HUES64 (cell line): ENCODE data around the gene DENND11. TPM values are rescaled to one million over a fixed set of nuclear protein-coding genes. Genes with fewer than 3 reads are reported as not detected.

Experiments used
- H3K27ac ChIP-seq: 2 replicates; pipeline ENCODE4 v1.7.0; 2013; ENCODE audit warnings: low read depth, low read length, inconsistent platforms
- H3K27me3 ChIP-seq: 2 replicates; pipeline ENCODE4 v1.6.1; 2013; ENCODE audit warnings: mild to moderate bottlenecking, low read length; ENCODE audit not compliant: insufficient read depth
- H3K36me3 ChIP-seq: 2 replicates; pipeline ENCODE4 v1.6.1; 2013; ENCODE audit warnings: mild to moderate bottlenecking, low read length; ENCODE audit not compliant: insufficient read depth
- H3K4me1 ChIP-seq: 2 replicates; pipeline ENCODE4 v1.6.1; 2013; ENCODE audit warnings: mild to moderate bottlenecking, low read length, moderate library complexity; ENCODE audit not compliant: insufficient read depth
- H3K4me3 ChIP-seq: 2 replicates; pipeline ENCODE4 v1.5.1; 2013; ENCODE audit warnings: mild to moderate bottlenecking, low read length, moderate library complexity
- H3K9ac ChIP-seq: 2 replicates; pipeline ENCODE4 v1.6.1; 2013; ENCODE audit warnings: mild to moderate bottlenecking, low read depth, low read length
- H3K9me3 ChIP-seq: 2 replicates; pipeline ENCODE4 v1.6.1; 2013; ENCODE audit warnings: low read depth, low read length; ENCODE audit not compliant: insufficient read depth
- WGBS: fragments of 150-250, 120-280 bp; methylation state at CpG from one replicate; pipeline ENCODE4 v1.1.7; 2013; ENCODE audit warnings: missing lambda C conversion rate; 5-methylcytosine and 5-hydroxymethylcytosine counted together
- polyA plus RNA-seq, 2 experiments: library from polyadenylated mRNA; stranded (reverse); fragments of 50-300 nt; gene quantifications; one replicate each; pipeline ENCODE4 v1.2.3, GENCODE V29; 2013

The DENND11 gene
- 13.4 TPM for polyA plus RNA-seq (2013, experiment 1 of 2)
- polyA plus RNA-seq (2013, experiment 2 of 2), result 14.1 TPM

DNA sequence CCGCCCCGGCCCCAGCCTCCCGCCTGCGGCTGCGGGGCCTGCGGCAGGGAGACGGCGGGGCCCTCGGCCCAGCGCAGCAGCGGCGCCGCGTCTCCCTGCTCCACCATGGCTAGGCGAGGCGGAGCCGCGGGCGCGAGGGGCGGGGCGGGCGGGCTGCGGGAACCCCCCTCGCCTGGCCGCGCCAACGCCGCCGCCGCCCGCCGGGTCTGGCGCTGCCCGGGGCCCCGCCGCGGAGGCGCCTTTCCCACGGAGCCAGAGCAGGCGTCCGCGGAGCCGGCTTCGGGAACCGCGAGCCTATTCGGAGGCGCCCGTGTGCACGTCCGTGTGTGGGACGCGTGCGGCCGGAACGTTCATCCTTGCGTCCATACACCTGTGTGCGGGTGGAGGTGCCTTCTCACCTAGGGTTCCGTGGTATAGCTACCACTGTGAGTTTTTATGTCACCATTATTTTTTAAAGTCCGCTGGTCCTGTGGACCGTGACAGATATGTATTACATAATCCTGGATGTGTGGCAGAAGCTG, at the start of gene DENND11:
Gene DENND11 (minus strand): TSS at position 120 of the 521 bp plus-strand sequence. CDS start 13 bp downstream, at position 107.
- Histone ChIP-seq H3K27me3 (peaks cover 29% of the 10 kb centered on the region), H3K4me3 (peak within 1 kb of the TSS; percentile 78), H3K36me3 (no peaks in the 10 kb centered on the region), H3K9ac (peak within 1 kb of the TSS; percentile 66), H3K27ac (no peak within 1 kb of the TSS; the same call in 1 of the 2 replicates), H3K4me1 (peaks cover 34% of the 10 kb centered on the region), H3K9me3 (no peaks in the 10 kb centered on the region)
- under 1% methylated on average over 62 of the region's 62 CpGs for WGBS

DNA sequence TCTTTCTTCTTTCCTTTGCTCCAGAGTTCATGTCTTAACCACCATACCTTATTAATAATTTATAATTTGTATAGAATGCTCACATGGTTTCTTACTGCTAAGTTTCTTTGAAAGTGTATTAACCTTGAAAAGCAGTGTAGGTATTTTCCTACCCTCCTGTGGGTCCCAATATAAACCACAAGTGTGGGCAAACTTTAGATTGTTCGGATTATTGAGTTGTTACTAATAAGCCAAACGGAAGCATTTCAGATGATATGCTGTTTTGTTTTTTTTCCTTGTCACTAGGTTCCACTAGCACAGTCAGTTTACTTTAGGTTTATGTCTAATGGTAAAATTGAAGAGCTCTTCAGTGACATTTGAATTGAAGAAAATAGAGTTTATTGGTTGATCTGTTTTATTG, 46.4 kb upstream of the DENND11 start:
- Histone ChIP-seq H3K27ac (no peak overlapping the region), H3K4me1 (no peaks in the 10 kb centered on the region), H3K9me3 (peaks cover 30% of the 10 kb centered on the region), H3K27me3 (no peaks in the 10 kb centered on the region), H3K4me3 (no peak overlapping the region), H3K36me3 (peaks cover 99% of the 10 kb centered on the region), H3K9ac (no peak overlapping the region)
- WGBS, result 96% methylated on average over 2 of the region's 2 CpGs

- peaks cover 7% of the 10 kb centered on the region; the same call in 1 of the 2 replicates for H3K4me1 ChIP-seq
- H3K9ac ChIP-seq, result no peak overlapping the region
- peaks cover 2% of the 10 kb centered on the region; the same call in 1 of the 2 replicates for H3K9me3 ChIP-seq
- WGBS, result 92% methylated on average over 2 of the region's 2 CpGs
- H3K36me3 ChIP-seq, result peaks cover 98% of the 10 kb centered on the region
- no peak overlapping the region for H3K27ac ChIP-seq
- no peak overlapping the region for H3K4me3 ChIP-seq
- no peaks in the 10 kb centered on the region for H3K27me3 ChIP-seq
Observed at GRCh38 chr7:141744131-141744530, 42.2 kb upstream of the DENND11 start.

DNA sequence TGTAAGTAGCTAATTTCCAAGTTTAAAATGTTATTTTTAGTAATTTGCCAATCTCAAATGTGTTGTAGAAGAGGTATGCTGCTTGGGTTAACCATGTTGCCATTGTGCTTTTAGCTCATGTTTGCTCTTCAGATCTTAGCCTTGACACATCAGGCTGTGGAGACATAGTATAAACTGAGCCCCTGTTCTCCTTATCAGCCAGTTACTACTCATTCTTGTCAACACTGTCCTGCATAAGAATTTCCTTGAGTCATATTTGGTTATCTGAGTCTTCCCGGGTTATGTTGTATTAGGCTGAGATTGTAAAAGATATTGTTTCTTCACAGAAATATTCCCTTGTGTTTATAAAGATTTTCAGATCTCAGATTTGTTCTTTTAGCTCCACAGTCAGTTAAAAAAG, 40.3 kb upstream of the DENND11 start:
- no peaks in the 10 kb centered on the region for H3K27me3 ChIP-seq
- H3K27ac ChIP-seq, result no peak overlapping the region
- H3K36me3 ChIP-seq, result peaks cover 83% of the 10 kb centered on the region
- WGBS, result no CpG with 5 or more reads among the region's 1 CpG
- H3K4me3 ChIP-seq, result no peak overlapping the region
- H3K4me1 ChIP-seq, result peaks cover 13% of the 10 kb centered on the region
- no peak overlapping the region for H3K9ac ChIP-seq
- H3K9me3 ChIP-seq, result no peaks in the 10 kb centered on the region

- Histone ChIP-seq H3K4me1 (peaks cover 16% of the 10 kb centered on the region), H3K27ac (no peak overlapping the region), H3K9ac (peak overlapping the region; percentile 96), H3K4me3 (peak overlapping the region; percentile 96), H3K36me3 (peaks cover 53% of the 10 kb centered on the region), H3K27me3 (no peaks in the 10 kb centered on the region), H3K9me3 (no peaks in the 10 kb centered on the region)
- WGBS, result 88% methylated on average over 2 of the region's 3 CpGs
Observed at GRCh38 chr7:141739250-141739649, 37.3 kb upstream of the DENND11 start.

- Histone ChIP-seq H3K36me3 (peaks cover 47% of the 10 kb centered on the region), H3K4me1 (peaks cover 16% of the 10 kb centered on the region), H3K9me3 (no peaks in the 10 kb centered on the region), H3K9ac (peak overlapping the region; percentile 96), H3K4me3 (peak overlapping the region; percentile 96), H3K27me3 (no peaks in the 10 kb centered on the region), H3K27ac (peak overlapping the region; percentile 74)
- whole genome bisulfite sequencing, result 0% methylated on average over 6 of the region's 6 CpGs
Observed at GRCh38 chr7:141738592-141739013, 36.6 kb upstream of the DENND11 start.

DNA sequence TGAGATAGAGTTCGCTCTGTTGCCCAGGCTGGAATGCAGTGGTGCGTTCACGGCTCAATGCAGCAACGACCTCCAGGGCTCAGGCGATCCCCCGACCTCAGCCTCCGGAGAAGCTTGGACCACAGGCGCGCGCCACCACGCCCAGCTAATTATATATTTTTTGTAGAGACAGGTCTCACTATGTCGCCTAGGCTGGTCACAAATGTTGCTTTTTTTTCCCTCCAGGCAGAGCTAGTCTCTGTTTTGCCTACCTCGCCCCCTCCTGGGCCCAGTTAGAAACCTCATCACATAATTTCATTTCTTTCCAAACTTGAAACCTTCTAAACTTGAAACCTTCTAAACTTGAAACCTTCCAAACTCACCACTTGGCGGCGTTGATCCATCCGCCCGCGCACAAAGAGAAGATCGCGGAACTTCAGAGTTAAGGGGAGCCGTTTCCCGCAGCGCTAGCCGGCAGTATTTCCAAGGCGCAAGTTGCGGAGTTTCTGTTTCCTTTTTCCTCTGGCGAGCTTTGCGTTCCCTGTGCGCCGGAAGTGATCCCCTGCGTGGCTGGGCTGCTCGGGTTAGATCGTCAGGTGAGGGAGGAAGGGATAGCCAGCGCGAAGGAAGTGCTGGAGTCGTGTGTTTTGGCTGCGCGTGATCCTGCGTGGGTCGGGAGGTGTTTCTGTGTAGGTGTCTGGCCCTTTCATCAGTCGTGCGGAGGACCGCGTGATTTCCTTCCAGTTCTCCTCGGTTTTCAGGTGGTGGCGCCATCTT, 36.0 kb upstream of the DENND11 start, which contains the start of gene SSBP1:
Gene SSBP1 (plus strand): TSS at position 523 of the 756 bp plus-strand sequence. CDS start 809 bp downstream, outside the sequence.
- Histone ChIP-seq H3K36me3 (peaks cover 41% of the 10 kb centered on the region), H3K9ac (peak within 1 kb of the TSS; percentile 96), H3K27me3 (no peaks in the 10 kb centered on the region), H3K4me3 (peak within 1 kb of the TSS; percentile 96), H3K4me1 (peaks cover 16% of the 10 kb centered on the region), H3K9me3 (no peaks in the 10 kb centered on the region), H3K27ac (peak within 1 kb of the TSS; percentile 74)
- whole genome bisulfite sequencing, result 13% methylated on average over 46 of the region's 46 CpGs

GRCh38 chr7:141737118-141737835, 35.3 kb upstream of the DENND11 start:
- no peaks in the 10 kb centered on the region for H3K27me3 ChIP-seq
- 94% methylated on average over 9 of the region's 11 CpGs for WGBS
- H3K36me3 ChIP-seq, result peaks cover 34% of the 10 kb centered on the region
- peak overlapping the region; percentile 37; the same call in 1 of the 2 replicates for H3K9ac ChIP-seq
- H3K9me3 ChIP-seq, result no peaks in the 10 kb centered on the region
- H3K4me3 ChIP-seq, result peak overlapping the region; percentile 96
- H3K27ac ChIP-seq, result no peak overlapping the region
- peaks cover 16% of the 10 kb centered on the region for H3K4me1 ChIP-seq

DNA sequence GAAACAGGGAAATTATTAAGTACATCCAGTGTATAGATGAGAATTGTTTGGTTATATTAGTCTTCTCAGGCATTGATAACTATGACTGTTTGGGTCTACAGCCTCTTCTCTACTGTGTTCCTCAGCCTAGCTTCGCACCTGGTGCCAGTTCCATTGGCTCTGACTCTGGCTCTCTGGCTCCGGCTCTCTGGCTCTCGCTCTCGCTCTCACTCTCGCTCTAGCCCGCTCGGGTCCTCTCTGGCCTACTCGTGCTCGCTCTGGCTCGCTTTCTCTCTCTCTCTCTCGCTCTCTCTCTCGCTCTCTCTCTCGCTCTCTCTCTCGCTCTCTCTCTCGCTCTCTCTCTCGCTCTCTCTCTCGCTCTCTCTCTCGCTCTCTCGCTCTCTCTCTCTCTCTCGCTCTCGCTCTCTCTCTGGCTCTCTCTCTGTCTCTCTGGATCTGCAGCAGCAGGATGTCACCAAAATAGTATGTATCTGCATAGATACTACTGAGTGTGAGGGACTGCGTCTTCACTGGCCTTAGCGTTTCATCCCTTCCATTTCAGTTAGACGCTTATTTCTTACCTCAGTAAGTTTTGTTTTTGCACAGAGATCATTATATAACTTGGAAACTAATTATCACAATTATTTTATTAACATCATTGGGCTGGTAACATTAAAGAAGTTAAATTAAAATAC, 29.6 kb upstream of the DENND11 start:
- Histone ChIP-seq H3K9ac (no peak overlapping the region), H3K36me3 (no peaks in the 10 kb centered on the region), H3K27me3 (no peaks in the 10 kb centered on the region), H3K4me1 (no peaks in the 10 kb centered on the region), H3K9me3 (no peaks in the 10 kb centered on the region), H3K4me3 (no peak overlapping the region), H3K27ac (no peak overlapping the region)
- 82% methylated on average over 16 of the region's 24 CpGs for WGBS

GRCh38 chr7:141729020-141729419, 27.1 kb upstream of the DENND11 start:
- Histone ChIP-seq H3K36me3 (no peaks in the 10 kb centered on the region), H3K9me3 (no peaks in the 10 kb centered on the region), H3K4me3 (no peak overlapping the region), H3K27me3 (no peaks in the 10 kb centered on the region), H3K27ac (no peak overlapping the region), H3K4me1 (no peaks in the 10 kb centered on the region; the same call in 1 of the 2 replicates), H3K9ac (no peak overlapping the region)
- 89% methylated on average over 1 of the region's 1 CpG for WGBS
